ENCODE results near the gene ADCY1. TPM values are rescaled to one million over a fixed set of nuclear protein-coding genes. Genes with fewer than 3 reads are reported as not detected.
A peak's percentile ranks its signal among the peaks of the same experiment; 100 is the strongest.

ADCY1 gene
- total RNA-seq, 2 donors from 2014 or later: 15.3 to 18.5 TPM

DNA sequence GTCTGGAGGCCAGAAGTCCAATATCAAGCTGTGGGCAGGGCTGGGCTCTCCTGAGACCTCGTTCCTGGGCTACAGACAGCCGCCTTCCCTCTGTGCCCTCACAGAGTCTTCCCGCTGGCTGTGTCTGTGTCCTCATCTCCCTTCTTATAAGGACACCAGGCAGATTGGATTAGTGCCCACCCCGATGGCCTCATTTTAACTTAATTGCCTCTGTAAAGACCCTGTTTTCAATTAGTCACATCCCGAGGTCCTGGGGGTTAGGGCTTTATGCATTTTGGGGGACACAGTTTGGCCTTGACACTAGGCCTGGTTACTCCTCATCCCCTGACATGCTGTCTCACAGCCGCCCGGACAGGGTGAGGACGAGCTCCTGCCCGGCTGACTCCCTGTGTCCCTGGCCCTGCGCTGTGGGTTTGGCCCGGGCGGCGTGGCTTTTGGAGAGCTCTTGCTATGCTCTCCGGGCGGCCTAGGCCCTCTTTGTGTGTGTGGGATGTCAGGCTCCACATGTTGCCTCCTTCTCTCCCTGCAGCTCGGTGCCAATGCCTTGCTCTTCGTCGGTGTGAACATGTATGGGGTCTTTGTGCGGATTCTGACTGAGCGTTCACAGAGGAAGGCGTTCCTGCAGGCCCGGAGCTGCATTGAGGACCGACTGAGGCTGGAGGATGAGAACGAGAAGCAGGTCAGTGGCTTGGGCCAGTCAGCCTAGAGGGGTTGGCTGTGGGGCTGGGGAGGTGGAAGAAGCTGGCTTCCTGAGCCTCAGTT, 18.2 kb downstream of the ADCY1 start:
- 91 to 97% methylated on average over 16 to 24 of the region's 24 CpGs for WGBS, 2 experiments (ENCODE audit: insufficient coverage in 1 of 2, insufficient read length in 1 of 2)

DNA sequence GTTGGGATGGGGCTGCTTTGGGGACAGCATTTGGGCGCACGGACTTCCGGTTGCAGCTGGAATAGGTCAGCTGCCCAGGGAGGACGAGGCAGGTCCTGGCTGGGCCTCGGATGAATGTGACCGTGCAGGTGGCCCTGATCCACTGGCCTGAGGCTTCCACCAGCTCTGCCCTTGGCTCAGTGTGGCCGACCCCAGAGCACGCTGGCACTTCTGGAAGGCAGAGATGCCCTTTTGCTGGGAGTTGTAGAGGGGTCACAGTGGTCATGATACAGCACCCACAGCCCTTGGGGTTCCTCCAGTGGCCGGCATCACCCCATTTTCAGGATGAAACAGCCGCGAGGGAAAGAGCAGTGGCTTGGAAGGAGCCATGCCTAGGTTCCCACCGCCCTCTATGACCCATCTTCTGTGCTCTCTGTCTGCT, 19.0 kb downstream of the ADCY1 start:
- peaks cover 13% of the 10 kb centered on the region for H3K4me1 Mint-ChIP-seq
- H3K9ac ChIP-seq (ENCODE audit: extremely low read depth, low read length, poor library complexity, severe bottlenecking): no peak overlapping the region

More for the DNA sequence above, 18.2 kb downstream of the ADCY1 start:
- TF ChIP-seq, protein P1, sequence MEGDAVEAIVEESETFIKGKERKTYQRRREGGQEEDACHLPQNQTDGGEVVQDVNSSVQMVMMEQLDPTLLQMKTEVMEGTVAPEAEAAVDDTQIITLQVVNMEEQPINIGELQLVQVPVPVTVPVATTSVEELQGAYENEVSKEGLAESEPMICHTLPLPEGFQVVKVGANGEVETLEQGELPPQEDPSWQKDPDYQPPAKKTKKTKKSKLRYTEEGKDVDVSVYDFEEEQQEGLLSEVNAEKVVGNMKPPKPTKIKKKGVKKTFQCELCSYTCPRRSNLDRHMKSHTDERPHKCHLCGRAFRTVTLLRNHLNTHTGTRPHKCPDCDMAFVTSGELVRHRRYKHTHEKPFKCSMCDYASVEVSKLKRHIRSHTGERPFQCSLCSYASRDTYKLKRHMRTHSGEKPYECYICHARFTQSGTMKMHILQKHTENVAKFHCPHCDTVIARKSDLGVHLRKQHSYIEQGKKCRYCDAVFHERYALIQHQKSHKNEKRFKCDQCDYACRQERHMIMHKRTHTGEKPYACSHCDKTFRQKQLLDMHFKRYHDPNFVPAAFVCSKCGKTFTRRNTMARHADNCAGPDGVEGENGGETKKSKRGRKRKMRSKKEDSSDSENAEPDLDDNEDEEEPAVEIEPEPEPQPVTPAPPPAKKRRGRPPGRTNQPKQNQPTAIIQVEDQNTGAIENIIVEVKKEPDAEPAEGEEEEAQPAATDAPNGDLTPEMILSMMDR (conservative IDR thresholded peaks at IDR 0.05): no peak
- no peaks in the 10 kb centered on the region for H3K36me3 ChIP-seq (ENCODE audit: control insufficient read depth, insufficient read depth, low read length)
- no peaks in the 10 kb centered on the region for H3K9me3 ChIP-seq (ENCODE audit: control insufficient read depth, low read length)
- H3K27me3 Mint-ChIP-seq (ENCODE audit: insufficient read depth): no peaks in the 10 kb centered on the region
- no peak overlapping the region for H3K9ac ChIP-seq (ENCODE audit: extremely low read depth, low read length, poor library complexity, severe bottlenecking)
- H3K27ac ChIP-seq (ENCODE audit: low read depth, low read length): no peak overlapping the region
- H3K27ac Mint-ChIP-seq: no peak overlapping the region
- H3K4me1 Mint-ChIP-seq: peaks cover 13% of the 10 kb centered on the region
- no peak overlapping the region for H3K4me3 ChIP-seq (ENCODE audit: low read length)
- no peaks in the 10 kb centered on the region for H3K36me3 Mint-ChIP-seq (ENCODE audit: low read depth)
- no peak overlapping the region for H3K4me3 Mint-ChIP-seq
- peak; percentile 24 for DNase-seq
- H3K4me1 ChIP-seq (ENCODE audit: control insufficient read depth, insufficient read depth, low read length): no peaks in the 10 kb centered on the region
- no peaks in the 10 kb centered on the region for H3K27me3 ChIP-seq (ENCODE audit: control insufficient read depth, insufficient read depth, low read length, poor library complexity, severe bottlenecking)
- H3K9me3 Mint-ChIP-seq: no peaks in the 10 kb centered on the region

DNA sequence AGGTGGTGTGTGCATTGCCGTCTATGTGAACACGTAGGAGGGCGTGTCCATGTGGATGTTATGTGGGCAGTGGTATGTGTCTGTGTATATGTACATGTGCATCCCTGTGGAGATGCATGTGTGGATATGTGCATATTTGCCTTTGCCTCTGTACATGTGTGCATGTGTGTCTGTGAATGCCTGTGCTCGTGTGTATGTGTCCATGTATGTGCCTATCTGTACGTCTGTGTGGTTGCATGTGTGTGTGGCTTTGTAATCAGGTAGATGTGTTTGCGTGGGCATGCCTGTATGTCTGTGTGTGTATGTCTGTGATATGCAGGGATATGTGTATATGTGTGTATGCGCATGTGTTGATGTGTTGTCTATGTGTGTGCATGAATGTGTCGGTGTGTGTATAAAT, 19.7 kb downstream of the ADCY1 start:
- Mint-ChIP-seq H3K36me3 (ENCODE audit: low read depth) (no peaks in the 10 kb centered on the region), H3K4me1 (peaks cover 13% of the 10 kb centered on the region), H3K27ac (no peak overlapping the region), H3K9me3 (no peaks in the 10 kb centered on the region), H3K4me3 (no peak overlapping the region), H3K27me3 (ENCODE audit: insufficient read depth) (no peaks in the 10 kb centered on the region)
- H3K9ac ChIP-seq (ENCODE audit: extremely low read depth, low read length, poor library complexity, severe bottlenecking): no peak overlapping the region
- TF ChIP-seq, protein P1 (conservative IDR thresholded peaks at IDR 0.05): no peak
- H3K27me3 ChIP-seq (ENCODE audit: control insufficient read depth, insufficient read depth, low read length, poor library complexity, severe bottlenecking): no peaks in the 10 kb centered on the region
- peak; percentile 11 for DNase-seq
- H3K4me1 ChIP-seq (ENCODE audit: control insufficient read depth, insufficient read depth, low read length): no peaks in the 10 kb centered on the region
- H3K4me3 ChIP-seq (ENCODE audit: low read length): no peak overlapping the region
- H3K9me3 ChIP-seq (ENCODE audit: control insufficient read depth, low read length): no peaks in the 10 kb centered on the region
- 93 to 95% methylated on average over 7 to 8 of the region's 8 CpGs for WGBS, 2 experiments (ENCODE audit: insufficient coverage in 1 of 2, insufficient read length in 1 of 2)
- no peak overlapping the region for H3K27ac ChIP-seq (ENCODE audit: low read depth, low read length)
- H3K36me3 ChIP-seq (ENCODE audit: control insufficient read depth, insufficient read depth, low read length): no peaks in the 10 kb centered on the region

More for the DNA sequence above, 19.0 kb downstream of the ADCY1 start:
- no peak overlapping the region for H3K4me3 Mint-ChIP-seq
- peak; percentile 10 for DNase-seq
- no peaks in the 10 kb centered on the region for H3K9me3 ChIP-seq (ENCODE audit: control insufficient read depth, low read length)
- H3K27ac Mint-ChIP-seq: no peak overlapping the region
- no peak overlapping the region for H3K4me3 ChIP-seq (ENCODE audit: low read length)
- no peaks in the 10 kb centered on the region for H3K4me1 ChIP-seq (ENCODE audit: control insufficient read depth, insufficient read depth, low read length)
- H3K27me3 Mint-ChIP-seq (ENCODE audit: insufficient read depth): no peaks in the 10 kb centered on the region
- WGBS, 2 experiments (ENCODE audit: insufficient coverage in 1 of 2, insufficient read length in 1 of 2): 94 to 96% methylated on average over 11 to 12 of the region's 12 CpGs
- H3K27me3 ChIP-seq (ENCODE audit: control insufficient read depth, insufficient read depth, low read length, poor library complexity, severe bottlenecking): no peaks in the 10 kb centered on the region
- TF ChIP-seq, protein P1 (conservative IDR thresholded peaks at IDR 0.05): no peak
- no peaks in the 10 kb centered on the region for H3K36me3 ChIP-seq (ENCODE audit: control insufficient read depth, insufficient read depth, low read length)
- H3K27ac ChIP-seq (ENCODE audit: low read depth, low read length): no peak overlapping the region
- no peaks in the 10 kb centered on the region for H3K9me3 Mint-ChIP-seq
- no peaks in the 10 kb centered on the region for H3K36me3 Mint-ChIP-seq (ENCODE audit: low read depth)
